ENCODE data around the gene NT5C2.

- no peak for TF ChIP-seq CTCF (IDR thresholded peaks at IDR 0.05)
- TF ChIP-seq POLR2A (IDR thresholded peaks at IDR 0.05) = no peak
Observed at GRCh38 chr10:103106539-103106938, 86.5 kb downstream of the NT5C2 start.
